ENCODE measurements around the gene GCNT2.
A peak's percentile ranks its signal among the peaks of the same experiment; 100 is the strongest.

GCNT2 gene

GRCh38 chr6:10535193-10535592 lies 14.0 kb downstream of the GCNT2 start:
- H3K27me3 Mint-ChIP-seq (ENCODE audit: low read depth): no peaks in the 10 kb centered on the region
- no peaks in the 10 kb centered on the region for H3K9me3 Mint-ChIP-seq
- H3K27ac Mint-ChIP-seq: no peak overlapping the region
- H3K36me3 Mint-ChIP-seq (ENCODE audit: low read depth): no peaks in the 10 kb centered on the region
- H3K4me3 Mint-ChIP-seq: no peak overlapping the region
- no peaks in the 10 kb centered on the region for H3K4me1 Mint-ChIP-seq
- TF ChIP-seq CTCF (IDR thresholded peaks at IDR 0.05; ENCODE audit: unreplicated experiment in 3 of 3): no peak

- no peak for TF ChIP-seq CTCF (IDR thresholded peaks at IDR 0.05; ENCODE audit: unreplicated experiment in 3 of 3)
- no peaks in the 10 kb centered on the region for H3K4me1 Mint-ChIP-seq
- peaks cover 9% of the 10 kb centered on the region for H3K36me3 Mint-ChIP-seq (ENCODE audit: low read depth)
- H3K4me3 Mint-ChIP-seq: no peak overlapping the region
- no peaks in the 10 kb centered on the region for H3K9me3 Mint-ChIP-seq
- H3K27me3 Mint-ChIP-seq (ENCODE audit: low read depth): no peaks in the 10 kb centered on the region
- no peak overlapping the region for H3K27ac Mint-ChIP-seq
Observed at GRCh38 chr6:10537726-10538125, 16.6 kb downstream of the GCNT2 start.

GRCh38 chr6:10540073-10540746 lies 19.1 kb downstream of the GCNT2 start:
- TF ChIP-seq CTCF (IDR thresholded peaks at IDR 0.05; ENCODE audit: unreplicated experiment in 3 of 3): no peak
- peaks cover 9% of the 10 kb centered on the region for H3K36me3 Mint-ChIP-seq (ENCODE audit: low read depth)
- H3K4me1 Mint-ChIP-seq: peaks cover 2% of the 10 kb centered on the region
- H3K9me3 Mint-ChIP-seq: no peaks in the 10 kb centered on the region
- no peaks in the 10 kb centered on the region for H3K27me3 Mint-ChIP-seq (ENCODE audit: low read depth)
- H3K4me3 Mint-ChIP-seq: no peak overlapping the region
- H3K27ac Mint-ChIP-seq: no peak overlapping the region

- H3K9me3 Mint-ChIP-seq: no peaks in the 10 kb centered on the region
- peaks cover 9% of the 10 kb centered on the region for H3K36me3 Mint-ChIP-seq (ENCODE audit: low read depth)
- no peak overlapping the region for H3K4me3 Mint-ChIP-seq
- H3K4me1 Mint-ChIP-seq: peaks cover 7% of the 10 kb centered on the region
- peak overlapping the region in 1 of 3 experiments; percentile 59 for H3K27ac Mint-ChIP-seq
- H3K27me3 Mint-ChIP-seq (ENCODE audit: low read depth): no peaks in the 10 kb centered on the region
- no peak for TF ChIP-seq CTCF (IDR thresholded peaks at IDR 0.05; ENCODE audit: unreplicated experiment in 3 of 3)
Observed at GRCh38 chr6:10541591-10541990, 20.4 kb downstream of the GCNT2 start.

- no peaks in the 10 kb centered on the region for H3K9me3 Mint-ChIP-seq
- peak overlapping the region in 1 of 3 experiments; percentile 59 for H3K27ac Mint-ChIP-seq
- no peaks in the 10 kb centered on the region for H3K27me3 Mint-ChIP-seq (ENCODE audit: low read depth)
- H3K4me3 Mint-ChIP-seq: no peak overlapping the region
- peaks cover 9% of the 10 kb centered on the region for H3K36me3 Mint-ChIP-seq (ENCODE audit: low read depth)
- peaks cover 7% of the 10 kb centered on the region for H3K4me1 Mint-ChIP-seq
- no peak for TF ChIP-seq CTCF (IDR thresholded peaks at IDR 0.05; ENCODE audit: unreplicated experiment in 3 of 3)
Observed at GRCh38 chr6:10542213-10542612, 21.1 kb downstream of the GCNT2 start.

- H3K36me3 Mint-ChIP-seq (ENCODE audit: low read depth): peaks cover 9% of the 10 kb centered on the region
- H3K27me3 Mint-ChIP-seq (ENCODE audit: low read depth): no peaks in the 10 kb centered on the region
- TF ChIP-seq CTCF (IDR thresholded peaks at IDR 0.05; ENCODE audit: unreplicated experiment in 3 of 3): no peak
- H3K4me3 Mint-ChIP-seq: no peak overlapping the region
- H3K27ac Mint-ChIP-seq: no peak overlapping the region
- H3K4me1 Mint-ChIP-seq: peaks cover 7% of the 10 kb centered on the region
- no peaks in the 10 kb centered on the region for H3K9me3 Mint-ChIP-seq
Observed at GRCh38 chr6:10543488-10543887, 22.3 kb downstream of the GCNT2 start.
